Neural cell (in vitro differentiated cells): ENCODE data around the gene NOSTRIN. TPM values are rescaled to one million over a fixed set of nuclear protein-coding genes. Genes with fewer than 3 reads are reported as not detected.

Experiments
- H2AFZ ChIP-seq: fragments of 200-600, 300-800 bp; sonication (generic), shearing (Covaris generic); 2 replicates; pipeline ENCODE4 v1.6.0; 2014; ENCODE audit warnings: low read depth, mild to moderate bottlenecking, antibody characterized with exemption, low read length, moderate library complexity
- H3F3A ChIP-seq: fragments of 200-600 bp; shearing (Covaris generic); 2 replicates; pipeline ENCODE4 v1.6.1; 2016; ENCODE audit warnings: mild to moderate bottlenecking, moderate library complexity, mixed read lengths, antibody characterized with exemption, low read length; ENCODE audit not compliant: insufficient read depth, poor library complexity, severe bottlenecking
- H3K27ac ChIP-seq: fragments of 200-600, 300-800 bp; sonication (generic), shearing (Covaris generic); 2 replicates; pipeline ENCODE4 v1.5.1; 2014; ENCODE audit warnings: mild to moderate bottlenecking, low read length, moderate library complexity
- H3K27me3 ChIP-seq: fragments of 300-800, 200-600 bp; sonication (generic), shearing (Covaris generic); 2 replicates; pipeline ENCODE4 v1.6.0; 2014; ENCODE audit warnings: mild to moderate bottlenecking, low read depth, low read length, moderate library complexity; ENCODE audit not compliant: insufficient read depth
- H3K36me3 ChIP-seq: fragments of 300-800, 200-600 bp; sonication (generic), shearing (Covaris generic); 2 replicates; pipeline ENCODE4 v1.5.1; 2014; ENCODE audit warnings: mild to moderate bottlenecking, antibody characterized with exemption, low read length, moderate library complexity; ENCODE audit not compliant: insufficient read depth
- H3K4me2 ChIP-seq: fragments of 300-800, 200-600 bp; sonication (generic), shearing (Covaris generic); 2 replicates; pipeline ENCODE4 v1.6.0; 2014; ENCODE audit warnings: mild to moderate bottlenecking, low read length
- H3K4me3 ChIP-seq: fragments of 300-800, 200-600 bp; sonication (generic), shearing (Covaris generic); 2 replicates; pipeline ENCODE4 v1.5.1; 2014; ENCODE audit warnings: mild to moderate bottlenecking, low read length, moderate library complexity
- H3K79me2 ChIP-seq: fragments of 200-600 bp; shearing (Covaris generic); replicated peaks from 2 replicates; pipeline ENCODE4 v1.6.0; 2014; ENCODE audit warnings: mild to moderate bottlenecking, low read length, moderate library complexity; ENCODE audit not compliant: insufficient read depth
- H3K9ac ChIP-seq: fragments of 300-800, 200-600 bp; sonication (generic), shearing (Covaris generic); 2 replicates; pipeline ENCODE4 v1.6.1; 2016; ENCODE audit warnings: mild to moderate bottlenecking, low read length, mixed read lengths
- H3K9me2 ChIP-seq: fragments of 200-600 bp; shearing (Covaris generic); 2 replicates; pipeline ENCODE4 v1.6.1; 2016; ENCODE audit warnings: mild to moderate bottlenecking, low read length, mixed read lengths; ENCODE audit not compliant: insufficient read depth
- H3K9me3 ChIP-seq: fragments of 200-600, 300-800 bp; sonication (generic), shearing (Covaris generic); 2 replicates; pipeline ENCODE4 v1.6.1; 2016; ENCODE audit warnings: mild to moderate bottlenecking, mixed run types, low read length, moderate library complexity, mixed read lengths
- H4K20me1 ChIP-seq: fragments of 200-600 bp; shearing (Covaris generic); 2 replicates; pipeline ENCODE4 v1.6.1; 2016; ENCODE audit warnings: mild to moderate bottlenecking, mixed run types; ENCODE audit not compliant: insufficient read depth
- EP300 ChIP-seq: fragments of 450-650 bp; conservative IDR thresholded peaks from 2 replicates; pipeline ENCODE4 v1.6.1; 2014; ENCODE audit warnings: antibody characterized with exemption, mild to moderate bottlenecking, moderate library complexity; ENCODE audit not compliant: poor library complexity, severe bottlenecking
- EZH2 ChIP-seq: fragments of 200-600, 300-800 bp; shearing (Covaris generic), sonication (generic); IDR thresholded peaks from 2 replicates; pipeline ENCODE4 v1.6.1; 2014; ENCODE audit warnings: antibody characterized with exemption, low read length, borderline replicate concordance, mild to moderate bottlenecking; ENCODE audit not compliant: insufficient read depth, poor library complexity, severe bottlenecking
- MXI1 ChIP-seq: fragments of 450-650 bp; conservative IDR thresholded peaks from 2 replicates; pipeline ENCODE4 v1.6.1; 2014; ENCODE audit warnings: antibody characterized with exemption, mild to moderate bottlenecking; ENCODE audit not compliant: poor library complexity, severe bottlenecking
- POLR2AphosphoS5 ChIP-seq: IDR thresholded peaks from 2 replicates; pipeline ENCODE4 v1.6.1; 2012
- RAD21 ChIP-seq: fragments of 450-650 bp; conservative IDR thresholded peaks from 2 replicates; pipeline ENCODE4 v1.6.1; 2014; ENCODE audit warnings: antibody characterized with exemption, mild to moderate bottlenecking, moderate library complexity
- SMC3 ChIP-seq: fragments of 450-650 bp; conservative IDR thresholded peaks from 2 replicates; pipeline ENCODE4 v1.6.1; 2014; ENCODE audit warnings: antibody characterized with exemption, mild to moderate bottlenecking, moderate library complexity; ENCODE audit not compliant: poor library complexity
- TAF1 ChIP-seq: IDR thresholded peaks from 2 replicates; pipeline ENCODE4 v1.6.1; 2012; ENCODE audit warnings: low read depth
- polyA plus RNA-seq: library from polyadenylated mRNA; depleted of rRNA; stranded (reverse); fragments of >200 nt; gene quantifications from 2 replicates; pipeline ENCODE4 v1.2.3, GENCODE V29; 2014
- TF ChIP-seq, protein P1 (sequence below): IDR thresholded peaks from 2 replicates; pipeline ENCODE4 v1.6.1; 2012; ENCODE audit warnings: borderline replicate concordance
- TF ChIP-seq, protein P2 (sequence below): fragments of 450-650 bp; IDR thresholded peaks from 2 replicates; pipeline ENCODE4 v1.5.1; 2014; ENCODE audit warnings: antibody characterized with exemption, mild to moderate bottlenecking, moderate library complexity; ENCODE audit not compliant: poor library complexity, severe bottlenecking

NOSTRIN gene
- polyA plus RNA-seq, 1 donor from 2014 or later, result not detected

GRCh38 chr2:168804214-168804613, 1.8 kb downstream of the NOSTRIN start:
- Histone ChIP-seq H3K4me3 (no peak overlapping the region), H3K27me3 (no peaks in the 10 kb centered on the region), H3K79me2 (no peaks in the 10 kb centered on the region), H3K9ac (no peak overlapping the region), H3K9me3 (no peaks in the 10 kb centered on the region), H3K9me2 (no peaks in the 10 kb centered on the region), H3K36me3 (no peaks in the 10 kb centered on the region), H2AFZ (no peak overlapping the region), H3K27ac (no peak overlapping the region), H3F3A (no peaks in the 10 kb centered on the region), H4K20me1 (no peaks in the 10 kb centered on the region), H3K4me2 (no peak overlapping the region)
- TF ChIP-seq EP300 (no peak), SMC3 (no peak), RAD21 (no peak), TAF1 (no peak), MXI1 (no peak), POLR2AphosphoS5 (no peak)
- TF ChIP-seq, protein P1, sequence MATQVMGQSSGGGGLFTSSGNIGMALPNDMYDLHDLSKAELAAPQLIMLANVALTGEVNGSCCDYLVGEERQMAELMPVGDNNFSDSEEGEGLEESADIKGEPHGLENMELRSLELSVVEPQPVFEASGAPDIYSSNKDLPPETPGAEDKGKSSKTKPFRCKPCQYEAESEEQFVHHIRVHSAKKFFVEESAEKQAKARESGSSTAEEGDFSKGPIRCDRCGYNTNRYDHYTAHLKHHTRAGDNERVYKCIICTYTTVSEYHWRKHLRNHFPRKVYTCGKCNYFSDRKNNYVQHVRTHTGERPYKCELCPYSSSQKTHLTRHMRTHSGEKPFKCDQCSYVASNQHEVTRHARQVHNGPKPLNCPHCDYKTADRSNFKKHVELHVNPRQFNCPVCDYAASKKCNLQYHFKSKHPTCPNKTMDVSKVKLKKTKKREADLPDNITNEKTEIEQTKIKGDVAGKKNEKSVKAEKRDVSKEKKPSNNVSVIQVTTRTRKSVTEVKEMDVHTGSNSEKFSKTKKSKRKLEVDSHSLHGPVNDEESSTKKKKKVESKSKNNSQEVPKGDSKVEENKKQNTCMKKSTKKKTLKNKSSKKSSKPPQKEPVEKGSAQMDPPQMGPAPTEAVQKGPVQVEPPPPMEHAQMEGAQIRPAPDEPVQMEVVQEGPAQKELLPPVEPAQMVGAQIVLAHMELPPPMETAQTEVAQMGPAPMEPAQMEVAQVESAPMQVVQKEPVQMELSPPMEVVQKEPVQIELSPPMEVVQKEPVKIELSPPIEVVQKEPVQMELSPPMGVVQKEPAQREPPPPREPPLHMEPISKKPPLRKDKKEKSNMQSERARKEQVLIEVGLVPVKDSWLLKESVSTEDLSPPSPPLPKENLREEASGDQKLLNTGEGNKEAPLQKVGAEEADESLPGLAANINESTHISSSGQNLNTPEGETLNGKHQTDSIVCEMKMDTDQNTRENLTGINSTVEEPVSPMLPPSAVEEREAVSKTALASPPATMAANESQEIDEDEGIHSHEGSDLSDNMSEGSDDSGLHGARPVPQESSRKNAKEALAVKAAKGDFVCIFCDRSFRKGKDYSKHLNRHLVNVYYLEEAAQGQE, result no peak

GRCh38 chr2:168805615-168806014, 3.2 kb downstream of the NOSTRIN start:
- H3K9me3 ChIP-seq, result no peaks in the 10 kb centered on the region
- H4K20me1 ChIP-seq, result no peaks in the 10 kb centered on the region
- no peak overlapping the region for H2AFZ ChIP-seq
- no peaks in the 10 kb centered on the region for H3F3A ChIP-seq
- H3K27ac ChIP-seq, result no peak overlapping the region
- no peak for TF ChIP-seq EZH2
- no peak for TF ChIP-seq MXI1
- TF ChIP-seq EP300, result no peak
- TF ChIP-seq TAF1, result no peak
- TF ChIP-seq, protein P1, result no peak
- TF ChIP-seq RAD21, result no peak
- no peak for TF ChIP-seq POLR2AphosphoS5
- TF ChIP-seq, protein P2, sequence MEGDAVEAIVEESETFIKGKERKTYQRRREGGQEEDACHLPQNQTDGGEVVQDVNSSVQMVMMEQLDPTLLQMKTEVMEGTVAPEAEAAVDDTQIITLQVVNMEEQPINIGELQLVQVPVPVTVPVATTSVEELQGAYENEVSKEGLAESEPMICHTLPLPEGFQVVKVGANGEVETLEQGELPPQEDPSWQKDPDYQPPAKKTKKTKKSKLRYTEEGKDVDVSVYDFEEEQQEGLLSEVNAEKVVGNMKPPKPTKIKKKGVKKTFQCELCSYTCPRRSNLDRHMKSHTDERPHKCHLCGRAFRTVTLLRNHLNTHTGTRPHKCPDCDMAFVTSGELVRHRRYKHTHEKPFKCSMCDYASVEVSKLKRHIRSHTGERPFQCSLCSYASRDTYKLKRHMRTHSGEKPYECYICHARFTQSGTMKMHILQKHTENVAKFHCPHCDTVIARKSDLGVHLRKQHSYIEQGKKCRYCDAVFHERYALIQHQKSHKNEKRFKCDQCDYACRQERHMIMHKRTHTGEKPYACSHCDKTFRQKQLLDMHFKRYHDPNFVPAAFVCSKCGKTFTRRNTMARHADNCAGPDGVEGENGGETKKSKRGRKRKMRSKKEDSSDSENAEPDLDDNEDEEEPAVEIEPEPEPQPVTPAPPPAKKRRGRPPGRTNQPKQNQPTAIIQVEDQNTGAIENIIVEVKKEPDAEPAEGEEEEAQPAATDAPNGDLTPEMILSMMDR, result no peak
- TF ChIP-seq SMC3, result no peak
- H3K4me2 ChIP-seq, result no peak overlapping the region
- no peaks in the 10 kb centered on the region for H3K79me2 ChIP-seq
- no peaks in the 10 kb centered on the region for H3K27me3 ChIP-seq
- H3K36me3 ChIP-seq, result no peaks in the 10 kb centered on the region
- no peak overlapping the region for H3K4me3 ChIP-seq
- H3K9ac ChIP-seq, result no peak overlapping the region
- H3K9me2 ChIP-seq, result no peaks in the 10 kb centered on the region
